Keratinocyte (primary cell): ENCODE measurements around the gene STAG3. TPM values are rescaled to one million over a fixed set of nuclear protein-coding genes. Genes with fewer than 3 reads are reported as not detected.

Source experiments
- DNase-seq: peaks from one replicate; pipeline ENCODE4 v3.0.0-alpha.2; 2011; ENCODE audit warnings: low read depth, missing footprints, low spot score
- FAIRE-seq: peaks from 2 replicates; lab custom pipeline; 2011; peaks lifted over from hg19 to GRCh38; lab: Jason Lieb, UNC
- H2AFZ ChIP-seq: 2 replicates; pipeline ENCODE4 v1.6.0; 2012; ENCODE audit warnings: low read length, control low read depth, inconsistent platforms; ENCODE audit not compliant: control insufficient read depth
- H3K27ac ChIP-seq: 2 replicates; pipeline ENCODE4 v1.5.1; 2011; ENCODE audit warnings: low read length; ENCODE audit not compliant: control insufficient read depth, insufficient read depth
- H3K27me3 ChIP-seq: 3 replicates; pipeline ENCODE4 v1.6.0; 2011; ENCODE audit warnings: low read length; ENCODE audit not compliant: control insufficient read depth, insufficient read depth; ENCODE audit errors: extremely low read depth
- H3K36me3 ChIP-seq, 2 experiments: 2 replicates in 1 of 2; 3 replicates in 1 of 2; pipeline ENCODE4 v1.5.1; 2011; ENCODE audit warnings: low read length in 2 of 2, mild to moderate bottlenecking in 1 of 2; ENCODE audit not compliant: control insufficient read depth in 2 of 2, insufficient read depth in 2 of 2; ENCODE audit errors: extremely low read depth in 1 of 2
- H3K4me1 ChIP-seq: 3 replicates; pipeline ENCODE4 v1.5.1; 2011; ENCODE audit warnings: low read length; ENCODE audit not compliant: control insufficient read depth, insufficient read depth; ENCODE audit errors: extremely low read depth
- H3K4me2 ChIP-seq: 3 replicates; pipeline ENCODE4 v1.6.0; 2011; ENCODE audit warnings: low read depth, low read length; ENCODE audit not compliant: control insufficient read depth, insufficient read depth; ENCODE audit errors: extremely low read depth
- H3K4me3 ChIP-seq, 3 experiments: fragments of 200-600 bp in 1 of 3; sonication (generic) in 1 of 3; 2 replicates in 2 of 3; 3 replicates in 1 of 3; pipeline ENCODE4 v1.5.1; 2011 to 2016; ENCODE audit warnings: low read length in 3 of 3, mild to moderate bottlenecking in 3 of 3, control low read depth in 2 of 3, inconsistent platforms in 1 of 3, low read depth in 1 of 3, mixed read lengths in 1 of 3, mixed run types in 1 of 3, moderate library complexity in 1 of 3; ENCODE audit not compliant: control insufficient read depth in 2 of 3, insufficient read depth in 2 of 3; ENCODE audit errors: extremely low read depth in 1 of 3
- H3K79me2 ChIP-seq: 2 replicates; pipeline ENCODE4 v1.6.0; 2012; ENCODE audit warnings: low read length; ENCODE audit not compliant: control insufficient read depth, insufficient read depth
- H3K9ac ChIP-seq: 3 replicates; pipeline ENCODE4 v1.6.0; 2011; ENCODE audit warnings: low read length; ENCODE audit not compliant: control insufficient read depth, insufficient read depth; ENCODE audit errors: extremely low read depth
- H3K9me1 ChIP-seq: 3 replicates; pipeline ENCODE4 v1.6.0; 2011; ENCODE audit warnings: low read length; ENCODE audit not compliant: control insufficient read depth, insufficient read depth; ENCODE audit errors: extremely low read depth
- H3K9me3 ChIP-seq: 2 replicates; pipeline ENCODE4 v1.5.1; 2012; ENCODE audit warnings: low read depth, low read length; ENCODE audit not compliant: control insufficient read depth
- H4K20me1 ChIP-seq: 3 replicates; pipeline ENCODE4 v1.6.0; 2011; ENCODE audit warnings: low read length; ENCODE audit not compliant: control insufficient read depth, insufficient read depth; ENCODE audit errors: extremely low read depth
- EZH2 ChIP-seq: IDR thresholded peaks from one replicate; pipeline ENCODE4 v1.6.1; 2012; ENCODE audit warnings: inconsistent platforms, mild to moderate bottlenecking, low read length, moderate library complexity
- dilution Hi-C: fragments of 300-500 bp; cut with MboI; formaldehyde crosslinking; loops from one replicate; pipeline ENCODE4 v1.7.0; 2020; ENCODE audit warnings: low sequenced_read_pairs; ENCODE audit not compliant: extremely low pct_ligation_motif_present
- polyA plus RNA-seq, 5 experiments: library from polyadenylated mRNA; depleted of rRNA in 3 of 5; stranded (reverse) in 3 of 5; stranded (forward) in 1 of 5; unstranded in 1 of 5; fragments of >200 nt; gene quantifications; 1 replicate in 1 of 5; 2 replicates in 3 of 5; 3 replicates in 1 of 5; pipeline versions ENCODE4 v1.2.1 to v1.2.3, GENCODE V29; 2011 to 2012; ENCODE audit warnings: missing spikeins in 2 of 5, low read depth in 1 of 5, low replicate concordance in 1 of 5
- TF ChIP-seq, protein P1 (sequence below), 3 experiments: IDR thresholded peaks in 1 of 3; conservative IDR thresholded peaks in 1 of 3; optimal IDR thresholded peaks in 1 of 3; 2 replicates in 2 of 3; 3 replicates in 1 of 3; pipeline versions ENCODE3 to v1.5.1; 2011; ENCODE audit warnings: low read length in 3 of 3, mild to moderate bottlenecking in 3 of 3, moderate library complexity in 2 of 3, control low read depth in 1 of 3, inconsistent platforms in 1 of 3; ENCODE audit not compliant: insufficient read depth in 2 of 3; ENCODE audit errors: extremely low read depth in 1 of 3

The STAG3 gene
- polyA plus RNA-seq, 1 donor (not counting 4 experiments of a cell fraction or from before 2014, with no cell fraction given) = 0.28 TPM

DNA sequence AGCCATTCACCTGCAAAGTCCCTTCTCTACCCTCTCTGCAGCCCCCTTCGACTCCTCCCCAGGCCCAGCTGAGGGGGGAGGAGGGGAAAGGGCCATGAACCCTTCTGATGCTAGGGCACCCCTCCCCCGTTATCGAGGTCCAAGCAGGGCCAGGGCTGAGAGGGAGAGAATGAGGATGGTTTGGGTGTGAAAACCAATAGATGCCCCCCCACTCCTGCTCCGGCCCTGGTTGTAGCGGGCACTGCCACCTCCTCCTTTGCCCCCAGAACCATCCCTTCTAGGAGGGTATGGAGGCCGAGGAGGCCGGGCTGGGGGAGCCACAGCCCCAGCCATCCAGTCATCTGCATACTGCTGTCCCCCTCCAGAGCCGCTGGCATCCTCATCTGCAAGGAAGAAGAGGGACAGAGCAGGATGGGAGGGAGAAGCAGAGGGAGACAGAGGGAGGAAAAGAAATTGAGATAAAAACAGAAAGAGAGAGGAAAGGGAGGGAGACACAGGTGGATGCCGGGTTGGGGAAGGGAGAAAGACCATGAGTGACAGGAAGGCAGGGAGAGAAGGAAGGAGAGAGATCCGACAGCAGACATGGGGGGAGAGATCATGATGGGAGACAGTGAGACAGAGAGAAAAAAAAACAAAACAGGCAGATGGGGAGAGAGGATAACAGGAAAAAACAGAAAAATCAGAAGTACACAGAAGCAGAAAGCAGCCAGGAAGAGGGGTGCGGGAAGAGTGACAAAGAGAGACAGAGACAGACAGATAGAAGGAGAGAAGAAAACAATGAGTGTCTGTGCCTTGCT lies 7.4 kb upstream of the STAG3 start:
- Histone ChIP-seq H3K9ac (no peak overlapping the region), H3K4me1 (peaks cover 15% of the 10 kb centered on the region), H3K4me3 (peak overlapping the region in 1 of 3 experiments; percentile 39), H3K9me1 (no peaks in the 10 kb centered on the region), H2AFZ (no peak overlapping the region), H3K27ac (no peak overlapping the region), H3K36me3 (no peaks in the 10 kb centered on the region), H3K4me2 (no peak overlapping the region), H3K27me3 (peaks cover 14% of the 10 kb centered on the region), H4K20me1 (no peaks in the 10 kb centered on the region), H3K79me2 (no peaks in the 10 kb centered on the region), H3K9me3 (no peaks in the 10 kb centered on the region)
- DNase-seq (no peak), FAIRE-seq (no peak)
- dilution Hi-C loops = no loop called here
- TF ChIP-seq, protein P1, sequence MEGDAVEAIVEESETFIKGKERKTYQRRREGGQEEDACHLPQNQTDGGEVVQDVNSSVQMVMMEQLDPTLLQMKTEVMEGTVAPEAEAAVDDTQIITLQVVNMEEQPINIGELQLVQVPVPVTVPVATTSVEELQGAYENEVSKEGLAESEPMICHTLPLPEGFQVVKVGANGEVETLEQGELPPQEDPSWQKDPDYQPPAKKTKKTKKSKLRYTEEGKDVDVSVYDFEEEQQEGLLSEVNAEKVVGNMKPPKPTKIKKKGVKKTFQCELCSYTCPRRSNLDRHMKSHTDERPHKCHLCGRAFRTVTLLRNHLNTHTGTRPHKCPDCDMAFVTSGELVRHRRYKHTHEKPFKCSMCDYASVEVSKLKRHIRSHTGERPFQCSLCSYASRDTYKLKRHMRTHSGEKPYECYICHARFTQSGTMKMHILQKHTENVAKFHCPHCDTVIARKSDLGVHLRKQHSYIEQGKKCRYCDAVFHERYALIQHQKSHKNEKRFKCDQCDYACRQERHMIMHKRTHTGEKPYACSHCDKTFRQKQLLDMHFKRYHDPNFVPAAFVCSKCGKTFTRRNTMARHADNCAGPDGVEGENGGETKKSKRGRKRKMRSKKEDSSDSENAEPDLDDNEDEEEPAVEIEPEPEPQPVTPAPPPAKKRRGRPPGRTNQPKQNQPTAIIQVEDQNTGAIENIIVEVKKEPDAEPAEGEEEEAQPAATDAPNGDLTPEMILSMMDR (optimal IDR thresholded peaks at IDR 0.05 in 1 of 3, IDR thresholded peaks at IDR 0.05 in 1 of 3, conservative IDR thresholded peaks at IDR 0.05 in 1 of 3; ENCODE audit: extremely low read depth in 1 of 3, insufficient read depth in 2 of 3, low read length in 3 of 3) = no peak
- TF ChIP-seq EZH2 = no peak

DNA sequence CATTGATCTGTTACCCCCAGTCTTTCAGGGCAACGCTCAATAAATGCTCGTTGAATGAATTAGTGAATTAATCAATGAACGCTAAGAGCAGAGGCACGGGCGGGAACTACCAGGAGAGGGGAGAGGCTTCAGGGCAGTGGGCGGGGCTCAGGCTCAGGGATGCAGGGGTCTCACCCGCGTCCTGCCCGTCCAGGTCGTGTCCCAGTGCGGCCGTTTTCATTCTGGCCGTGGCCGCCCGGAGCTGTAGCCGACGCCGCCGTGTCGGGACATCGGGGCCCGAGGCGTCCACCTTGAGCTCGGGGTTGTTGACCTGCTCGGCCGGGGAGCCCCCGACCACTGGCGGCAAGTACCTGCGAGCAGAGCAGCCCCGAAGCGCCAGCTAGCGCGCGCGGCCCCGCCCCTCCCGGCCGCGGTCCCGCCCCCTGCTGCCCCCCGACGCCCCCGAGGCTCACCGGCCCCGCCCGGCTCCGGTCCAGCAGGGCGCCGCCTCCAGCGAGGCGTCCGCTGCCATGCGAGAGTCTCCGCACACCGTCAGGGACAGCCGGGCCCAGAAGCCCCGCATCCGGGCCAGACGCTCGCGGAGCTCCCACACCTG lies 6.5 kb upstream of the STAG3 start:
- no peak overlapping the region for H3K9ac ChIP-seq
- peak overlapping the region; percentile 6 for H2AFZ ChIP-seq
- no peaks in the 10 kb centered on the region for H3K79me2 ChIP-seq
- FAIRE-seq (no peak), DNase-seq (no peak)
- no peaks in the 10 kb centered on the region for H3K9me1 ChIP-seq
- peak overlapping the region; percentile 42 for H3K4me2 ChIP-seq
- H3K9me3 ChIP-seq = no peaks in the 10 kb centered on the region
- peak overlapping the region; percentile 19 to 39 (median 35) for H3K4me3 ChIP-seq
- H3K27me3 ChIP-seq = peaks cover 14% of the 10 kb centered on the region
- H3K27ac ChIP-seq = no peak overlapping the region
- TF ChIP-seq, protein P1 (optimal IDR thresholded peaks at IDR 0.05 in 1 of 3, IDR thresholded peaks at IDR 0.05 in 1 of 3, conservative IDR thresholded peaks at IDR 0.05 in 1 of 3; ENCODE audit: extremely low read depth in 1 of 3, insufficient read depth in 2 of 3, low read length in 3 of 3) = no peak
- no peak for TF ChIP-seq EZH2
- dilution Hi-C loops = no loop called here
- peaks cover 15% of the 10 kb centered on the region for H3K4me1 ChIP-seq
- no peaks in the 10 kb centered on the region for H4K20me1 ChIP-seq
- no peaks in the 10 kb centered on the region for H3K36me3 ChIP-seq
